ENCODE data around the gene MARVELD3.
"Not testable (repeated sequence)": the region's sequence is repeated elsewhere in the genome, so short reads cannot be mapped to it uniquely, and the experiment has no call there.

DNA sequence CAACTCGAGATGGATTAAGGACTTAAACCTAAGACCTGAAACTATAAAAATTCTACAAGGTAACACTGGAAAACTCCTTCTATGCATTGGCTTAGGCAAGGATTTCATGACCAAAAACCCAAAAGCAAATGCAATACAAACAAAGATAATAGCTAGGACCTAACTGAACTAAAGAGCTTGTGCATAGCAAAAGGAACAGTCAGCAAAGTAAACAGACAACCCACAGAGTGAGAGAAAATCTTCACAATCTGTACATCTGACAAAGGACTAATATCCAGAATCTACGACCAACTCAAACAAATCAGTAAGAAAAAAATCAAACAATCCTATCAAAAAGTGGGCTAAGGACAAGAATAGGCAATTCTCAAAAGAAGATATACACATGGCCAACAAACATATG is 27.6 kb upstream of the MARVELD3 start:
- TF ChIP-seq, protein P1, sequence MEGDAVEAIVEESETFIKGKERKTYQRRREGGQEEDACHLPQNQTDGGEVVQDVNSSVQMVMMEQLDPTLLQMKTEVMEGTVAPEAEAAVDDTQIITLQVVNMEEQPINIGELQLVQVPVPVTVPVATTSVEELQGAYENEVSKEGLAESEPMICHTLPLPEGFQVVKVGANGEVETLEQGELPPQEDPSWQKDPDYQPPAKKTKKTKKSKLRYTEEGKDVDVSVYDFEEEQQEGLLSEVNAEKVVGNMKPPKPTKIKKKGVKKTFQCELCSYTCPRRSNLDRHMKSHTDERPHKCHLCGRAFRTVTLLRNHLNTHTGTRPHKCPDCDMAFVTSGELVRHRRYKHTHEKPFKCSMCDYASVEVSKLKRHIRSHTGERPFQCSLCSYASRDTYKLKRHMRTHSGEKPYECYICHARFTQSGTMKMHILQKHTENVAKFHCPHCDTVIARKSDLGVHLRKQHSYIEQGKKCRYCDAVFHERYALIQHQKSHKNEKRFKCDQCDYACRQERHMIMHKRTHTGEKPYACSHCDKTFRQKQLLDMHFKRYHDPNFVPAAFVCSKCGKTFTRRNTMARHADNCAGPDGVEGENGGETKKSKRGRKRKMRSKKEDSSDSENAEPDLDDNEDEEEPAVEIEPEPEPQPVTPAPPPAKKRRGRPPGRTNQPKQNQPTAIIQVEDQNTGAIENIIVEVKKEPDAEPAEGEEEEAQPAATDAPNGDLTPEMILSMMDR (IDR thresholded peaks at IDR 0.05 in 4 of 5, conservative IDR thresholded peaks at IDR 0.05 in 1 of 5) = not testable (repeated sequence)
- not testable (repeated sequence) for TF ChIP-seq POLR2A (IDR thresholded peaks at IDR 0.05)

All from gastrocnemius medialis (tissue), 4 donors.